ENCODE results near the gene PIKFYVE. TPM values are rescaled to one million over a fixed set of nuclear protein-coding genes. Genes with fewer than 3 reads are reported as not detected.

Gene PIKFYVE
- total RNA-seq, 2 experiments from 2014 or later, result 29.7 to 50.0 TPM

DNA sequence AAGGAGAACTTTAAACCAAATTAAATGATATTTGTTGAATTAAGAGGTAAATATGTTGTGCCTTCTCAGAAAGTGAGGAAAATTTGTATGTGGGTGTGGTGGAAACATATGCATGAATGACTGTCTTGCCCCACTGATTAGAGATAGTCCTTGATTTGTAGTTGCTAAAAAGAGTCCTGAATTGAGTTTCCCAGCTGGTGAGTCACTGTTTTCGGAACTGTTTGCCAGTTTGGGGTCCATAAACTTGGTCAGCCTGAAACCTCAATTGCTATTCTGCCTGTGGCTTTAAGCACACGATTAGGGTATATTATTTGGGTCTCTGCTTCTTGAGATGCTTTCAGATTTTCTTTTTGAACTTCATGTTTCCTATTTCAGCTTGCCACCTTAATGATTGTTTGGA lies 53.3 kb downstream of the PIKFYVE start:
- POLR2A ChIA-PET, result no interaction called here
- Histone ChIP-seq H4K20me1 (ENCODE audit: insufficient read depth, low read length) (no peaks in the 10 kb centered on the region), H3K9me2 (ENCODE audit: insufficient read depth, low read length) (no peaks in the 10 kb centered on the region), H3K9me3 (ENCODE audit: low read length) (no peaks in the 10 kb centered on the region), H3K27ac (ENCODE audit: low read depth, low read length, poor library complexity, severe bottlenecking) (no peak overlapping the region), H3K4me2 (ENCODE audit: low read length) (no peak overlapping the region), H3K79me2 (ENCODE audit: insufficient read depth, low read depth, low read length) (no peaks in the 10 kb centered on the region), H3K36me3 (ENCODE audit: insufficient read depth, low read length) (peaks cover 69% of the 10 kb centered on the region), H2AFZ (ENCODE audit: low read length) (no peak overlapping the region), H3K4me1 (ENCODE audit: insufficient read depth, low read length, poor library complexity, severe bottlenecking) (peaks cover 10% of the 10 kb centered on the region), H3K4me3 (ENCODE audit: low read depth, low read length, poor library complexity, severe bottlenecking) (no peak overlapping the region)
- CTCF ChIA-PET (ENCODE audit: unreplicated experiment), result no interaction called here
- no TSS peak for BruUV-seq (replicated peaks)
- TF ChIP-seq CTCF (conservative IDR thresholded peaks at IDR 0.05; ENCODE audit: low read length) (no peak), EZH2phosphoT487 (IDR thresholded peaks at IDR 0.05; ENCODE audit: borderline replicate concordance, low read depth, low read length) (no peak)
- intact Hi-C loops (cut with micrococcal nuclease; ENCODE audit: unreplicated experiment), result no loop called here
- no peak for DNase-seq (ENCODE audit: low spot score)

DNA sequence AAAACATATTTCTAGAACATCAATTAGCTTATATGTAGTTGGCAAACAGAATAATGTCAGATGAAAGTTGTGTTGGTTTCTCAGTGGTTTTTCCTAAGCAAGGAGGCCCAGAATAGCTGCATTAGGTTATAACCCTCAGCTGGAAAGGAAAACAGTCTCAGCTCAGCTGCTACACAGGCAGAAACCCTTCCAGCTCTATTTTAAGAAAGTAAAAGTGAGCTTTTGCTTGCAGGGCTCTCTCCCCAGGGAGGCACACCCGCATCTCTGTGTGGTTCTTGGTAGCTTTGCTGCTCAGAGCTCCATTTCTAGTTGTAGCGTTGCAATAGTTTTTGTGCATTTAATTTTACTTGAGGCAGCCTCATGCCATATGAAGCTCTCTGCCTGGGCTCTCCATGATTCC lies 54.6 kb downstream of the PIKFYVE start:
- Histone ChIP-seq H3K4me2 (ENCODE audit: low read length) (no peak overlapping the region), H3K4me3 (ENCODE audit: low read depth, low read length, poor library complexity, severe bottlenecking) (no peak overlapping the region), H3K4me1 (ENCODE audit: insufficient read depth, low read length, poor library complexity, severe bottlenecking) (peaks cover 10% of the 10 kb centered on the region), H3K27ac (ENCODE audit: low read depth, low read length, poor library complexity, severe bottlenecking) (no peak overlapping the region), H3K79me2 (ENCODE audit: insufficient read depth, low read depth, low read length) (no peaks in the 10 kb centered on the region), H3K9me3 (ENCODE audit: low read length) (no peaks in the 10 kb centered on the region), H2AFZ (ENCODE audit: low read length) (no peak overlapping the region), H3K9me2 (ENCODE audit: insufficient read depth, low read length) (no peaks in the 10 kb centered on the region), H4K20me1 (ENCODE audit: insufficient read depth, low read length) (no peaks in the 10 kb centered on the region), H3K36me3 (ENCODE audit: insufficient read depth, low read length) (peaks cover 68% of the 10 kb centered on the region)
- ChIA-PET CTCF (ENCODE audit: unreplicated experiment) (no interaction called here), POLR2A (interaction anchor here (0.6 to 1.4 kb wide), 8 partner anchors 8 to 672 kb away, joined by 3 to 5 read pairs (median 4); no protein-coding TSS in a partner anchor)
- TF ChIP-seq CTCF (conservative IDR thresholded peaks at IDR 0.05; ENCODE audit: low read length) (no peak), EZH2phosphoT487 (IDR thresholded peaks at IDR 0.05; ENCODE audit: borderline replicate concordance, low read depth, low read length) (no peak)
- DNase-seq (ENCODE audit: low spot score), result peak; percentile 15
- intact Hi-C loops (cut with micrococcal nuclease; ENCODE audit: unreplicated experiment), result no loop called here
- no TSS peak for BruUV-seq (replicated peaks)

DNA sequence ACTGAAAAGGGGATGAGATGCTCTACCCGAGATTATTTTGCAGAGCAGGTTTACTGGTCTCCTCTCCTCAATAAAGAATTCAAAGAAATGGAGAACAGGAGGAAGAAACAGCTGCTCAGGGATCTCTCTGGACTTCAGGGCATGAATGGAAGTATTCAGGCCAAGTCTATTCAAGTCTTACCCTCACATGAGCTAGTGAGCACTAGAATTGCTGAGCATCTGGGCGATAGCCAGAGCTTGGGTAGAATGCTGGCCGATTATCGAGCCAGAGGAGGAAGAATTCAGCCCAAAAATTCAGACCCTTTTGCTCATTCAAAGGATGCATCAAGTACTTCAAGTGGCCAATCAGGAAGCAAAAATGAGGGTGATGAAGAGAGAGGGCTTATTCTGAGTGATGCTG lies 60.0 kb downstream of the PIKFYVE start:
- intact Hi-C loops (cut with micrococcal nuclease; ENCODE audit: unreplicated experiment), result no loop called here
- Histone ChIP-seq H3K9me2 (ENCODE audit: insufficient read depth, low read length) (no peaks in the 10 kb centered on the region), H3K9me3 (ENCODE audit: low read length) (no peaks in the 10 kb centered on the region), H3K4me2 (ENCODE audit: low read length) (no peak overlapping the region), H3K36me3 (ENCODE audit: insufficient read depth, low read length) (peaks cover 84% of the 10 kb centered on the region), H3K4me3 (ENCODE audit: low read depth, low read length, poor library complexity, severe bottlenecking) (no peak overlapping the region), H4K20me1 (ENCODE audit: insufficient read depth, low read length) (no peaks in the 10 kb centered on the region), H3K79me2 (ENCODE audit: insufficient read depth, low read depth, low read length) (no peaks in the 10 kb centered on the region), H3K27ac (ENCODE audit: low read depth, low read length, poor library complexity, severe bottlenecking) (no peak overlapping the region), H3K4me1 (ENCODE audit: insufficient read depth, low read length, poor library complexity, severe bottlenecking) (no peaks in the 10 kb centered on the region), H2AFZ (ENCODE audit: low read length) (no peak overlapping the region)
- no TSS peak for BruUV-seq (replicated peaks)
- TF ChIP-seq CTCF (conservative IDR thresholded peaks at IDR 0.05; ENCODE audit: low read length) (no peak), EZH2phosphoT487 (IDR thresholded peaks at IDR 0.05; ENCODE audit: borderline replicate concordance, low read depth, low read length) (no peak)
- no peak for DNase-seq (ENCODE audit: low spot score)
- CTCF ChIA-PET (ENCODE audit: unreplicated experiment), result no interaction called here
- POLR2A ChIA-PET, result interaction anchor here (1.3 kb wide), 1 partner anchor 11 kb away, joined by 3 read pairs; no protein-coding TSS in a partner anchor

Data from OCI-LY7 (cell line).